Measurements from ENCODE around the gene ATIC. TPM values are rescaled to one million over a fixed set of nuclear protein-coding genes. Genes with fewer than 3 reads are reported as not detected.

ATIC gene
- total RNA-seq, 1 experiment from 2014 or later = 285 TPM

DNA sequence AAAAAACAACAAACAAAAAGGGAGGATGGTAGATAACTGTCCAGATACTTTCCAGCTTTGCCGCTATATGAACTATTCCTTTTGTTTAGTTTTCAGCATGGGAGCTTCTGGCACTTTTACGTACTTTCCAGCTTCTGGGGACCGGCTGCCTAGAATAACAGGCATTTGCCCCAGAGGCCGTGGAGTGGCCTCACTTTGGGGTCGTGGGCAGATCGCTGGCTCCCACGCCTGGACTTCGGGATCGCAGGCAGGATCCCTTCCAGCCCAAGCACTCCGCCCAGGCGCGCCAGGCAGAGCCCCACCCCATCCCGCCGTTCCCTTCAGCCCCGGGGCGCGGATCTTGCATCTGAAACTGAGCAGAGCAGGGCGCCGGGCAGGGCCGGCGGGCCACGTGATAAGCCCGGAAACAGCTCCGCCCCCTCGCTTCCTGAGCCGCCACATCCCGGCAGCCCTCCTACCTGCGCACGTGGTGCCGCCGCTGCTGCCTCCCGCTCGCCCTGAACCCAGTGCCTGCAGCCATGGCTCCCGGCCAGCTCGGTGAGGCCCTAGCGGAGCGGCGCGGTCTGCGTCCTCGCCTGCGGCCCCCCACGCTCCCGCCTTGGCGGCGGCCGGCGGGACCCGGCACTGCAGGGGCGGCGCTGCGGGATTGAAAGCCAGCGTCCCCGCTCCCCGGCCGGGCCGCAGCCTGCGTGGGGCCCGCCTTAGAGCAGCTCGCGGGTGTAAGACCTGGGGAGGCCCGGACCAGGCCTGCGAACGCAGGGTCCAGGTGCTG lies at the start of gene ATIC (continued):
- no peak for TF ChIP-seq EMX1 (CRISPR knock-in tag; IDR thresholded peaks at IDR 0.05)
- peak; percentile 91 for TF ChIP-seq MYBL2 (CRISPR knock-in tag; IDR thresholded peaks at IDR 0.05)
- TF ChIP-seq, protein P1, sequence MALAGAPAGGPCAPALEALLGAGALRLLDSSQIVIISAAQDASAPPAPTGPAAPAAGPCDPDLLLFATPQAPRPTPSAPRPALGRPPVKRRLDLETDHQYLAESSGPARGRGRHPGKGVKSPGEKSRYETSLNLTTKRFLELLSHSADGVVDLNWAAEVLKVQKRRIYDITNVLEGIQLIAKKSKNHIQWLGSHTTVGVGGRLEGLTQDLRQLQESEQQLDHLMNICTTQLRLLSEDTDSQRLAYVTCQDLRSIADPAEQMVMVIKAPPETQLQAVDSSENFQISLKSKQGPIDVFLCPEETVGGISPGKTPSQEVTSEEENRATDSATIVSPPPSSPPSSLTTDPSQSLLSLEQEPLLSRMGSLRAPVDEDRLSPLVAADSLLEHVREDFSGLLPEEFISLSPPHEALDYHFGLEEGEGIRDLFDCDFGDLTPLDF (CRISPR knock-in tag; IDR thresholded peaks at IDR 0.05) = no peak; the same call in 1 of the 2 replicates
- peak; percentile 79; the same call in 1 of the 2 replicates for TF ChIP-seq NR3C1 (CRISPR knock-in tag; conservative IDR thresholded peaks at IDR 0.05; ENCODE audit: low read depth)
- TF ChIP-seq, protein P2, sequence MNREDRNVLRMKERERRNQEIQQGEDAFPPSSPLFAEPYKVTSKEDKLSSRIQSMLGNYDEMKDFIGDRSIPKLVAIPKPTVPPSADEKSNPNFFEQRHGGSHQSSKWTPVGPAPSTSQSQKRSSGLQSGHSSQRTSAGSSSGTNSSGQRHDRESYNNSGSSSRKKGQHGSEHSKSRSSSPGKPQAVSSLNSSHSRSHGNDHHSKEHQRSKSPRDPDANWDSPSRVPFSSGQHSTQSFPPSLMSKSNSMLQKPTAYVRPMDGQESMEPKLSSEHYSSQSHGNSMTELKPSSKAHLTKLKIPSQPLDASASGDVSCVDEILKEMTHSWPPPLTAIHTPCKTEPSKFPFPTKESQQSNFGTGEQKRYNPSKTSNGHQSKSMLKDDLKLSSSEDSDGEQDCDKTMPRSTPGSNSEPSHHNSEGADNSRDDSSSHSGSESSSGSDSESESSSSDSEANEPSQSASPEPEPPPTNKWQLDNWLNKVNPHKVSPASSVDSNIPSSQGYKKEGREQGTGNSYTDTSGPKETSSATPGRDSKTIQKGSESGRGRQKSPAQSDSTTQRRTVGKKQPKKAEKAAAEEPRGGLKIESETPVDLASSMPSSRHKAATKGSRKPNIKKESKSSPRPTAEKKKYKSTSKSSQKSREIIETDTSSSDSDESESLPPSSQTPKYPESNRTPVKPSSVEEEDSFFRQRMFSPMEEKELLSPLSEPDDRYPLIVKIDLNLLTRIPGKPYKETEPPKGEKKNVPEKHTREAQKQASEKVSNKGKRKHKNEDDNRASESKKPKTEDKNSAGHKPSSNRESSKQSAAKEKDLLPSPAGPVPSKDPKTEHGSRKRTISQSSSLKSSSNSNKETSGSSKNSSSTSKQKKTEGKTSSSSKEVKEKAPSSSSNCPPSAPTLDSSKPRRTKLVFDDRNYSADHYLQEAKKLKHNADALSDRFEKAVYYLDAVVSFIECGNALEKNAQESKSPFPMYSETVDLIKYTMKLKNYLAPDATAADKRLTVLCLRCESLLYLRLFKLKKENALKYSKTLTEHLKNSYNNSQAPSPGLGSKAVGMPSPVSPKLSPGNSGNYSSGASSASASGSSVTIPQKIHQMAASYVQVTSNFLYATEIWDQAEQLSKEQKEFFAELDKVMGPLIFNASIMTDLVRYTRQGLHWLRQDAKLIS (CRISPR knock-in tag; IDR thresholded peaks at IDR 0.05; ENCODE audit: borderline replicate concordance) = peak; percentile 72; the same call in 1 of the 2 replicates
- TF ChIP-seq CREB1 (CRISPR knock-in tag; IDR thresholded peaks at IDR 0.05) = peak; percentile 78; the same call in 1 of the 2 replicates
- no peak for TF ChIP-seq PRRX2 (CRISPR knock-in tag; IDR thresholded peaks at IDR 0.05)
- TF ChIP-seq, protein P3, sequence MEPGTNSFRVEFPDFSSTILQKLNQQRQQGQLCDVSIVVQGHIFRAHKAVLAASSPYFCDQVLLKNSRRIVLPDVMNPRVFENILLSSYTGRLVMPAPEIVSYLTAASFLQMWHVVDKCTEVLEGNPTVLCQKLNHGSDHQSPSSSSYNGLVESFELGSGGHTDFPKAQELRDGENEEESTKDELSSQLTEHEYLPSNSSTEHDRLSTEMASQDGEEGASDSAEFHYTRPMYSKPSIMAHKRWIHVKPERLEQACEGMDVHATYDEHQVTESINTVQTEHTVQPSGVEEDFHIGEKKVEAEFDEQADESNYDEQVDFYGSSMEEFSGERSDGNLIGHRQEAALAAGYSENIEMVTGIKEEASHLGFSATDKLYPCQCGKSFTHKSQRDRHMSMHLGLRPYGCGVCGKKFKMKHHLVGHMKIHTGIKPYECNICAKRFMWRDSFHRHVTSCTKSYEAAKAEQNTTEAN (CRISPR knock-in tag; IDR thresholded peaks at IDR 0.05) = peak; percentile 92
- TF ChIP-seq SP1 (CRISPR knock-in tag; conservative IDR thresholded peaks at IDR 0.05) = peak; percentile 90
- TF ChIP-seq, protein P4, sequence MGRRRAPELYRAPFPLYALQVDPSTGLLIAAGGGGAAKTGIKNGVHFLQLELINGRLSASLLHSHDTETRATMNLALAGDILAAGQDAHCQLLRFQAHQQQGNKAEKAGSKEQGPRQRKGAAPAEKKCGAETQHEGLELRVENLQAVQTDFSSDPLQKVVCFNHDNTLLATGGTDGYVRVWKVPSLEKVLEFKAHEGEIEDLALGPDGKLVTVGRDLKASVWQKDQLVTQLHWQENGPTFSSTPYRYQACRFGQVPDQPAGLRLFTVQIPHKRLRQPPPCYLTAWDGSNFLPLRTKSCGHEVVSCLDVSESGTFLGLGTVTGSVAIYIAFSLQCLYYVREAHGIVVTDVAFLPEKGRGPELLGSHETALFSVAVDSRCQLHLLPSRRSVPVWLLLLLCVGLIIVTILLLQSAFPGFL (CRISPR knock-in tag; IDR thresholded peaks at IDR 0.05; ENCODE audit: borderline replicate concordance) = peak; percentile 89; the same call in 1 of the 2 replicates
- TF ChIP-seq CBFB (CRISPR knock-in tag; IDR thresholded peaks at IDR 0.05; ENCODE audit: low read depth) = peak; percentile 92; the same call in 1 of the 2 replicates
- peak; percentile 96 for TF ChIP-seq ETV6 (CRISPR knock-in tag; IDR thresholded peaks at IDR 0.05)
- TF ChIP-seq, protein P5, sequence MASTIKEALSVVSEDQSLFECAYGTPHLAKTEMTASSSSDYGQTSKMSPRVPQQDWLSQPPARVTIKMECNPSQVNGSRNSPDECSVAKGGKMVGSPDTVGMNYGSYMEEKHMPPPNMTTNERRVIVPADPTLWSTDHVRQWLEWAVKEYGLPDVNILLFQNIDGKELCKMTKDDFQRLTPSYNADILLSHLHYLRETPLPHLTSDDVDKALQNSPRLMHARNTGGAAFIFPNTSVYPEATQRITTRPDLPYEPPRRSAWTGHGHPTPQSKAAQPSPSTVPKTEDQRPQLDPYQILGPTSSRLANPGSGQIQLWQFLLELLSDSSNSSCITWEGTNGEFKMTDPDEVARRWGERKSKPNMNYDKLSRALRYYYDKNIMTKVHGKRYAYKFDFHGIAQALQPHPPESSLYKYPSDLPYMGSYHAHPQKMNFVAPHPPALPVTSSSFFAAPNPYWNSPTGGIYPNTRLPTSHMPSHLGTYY (CRISPR knock-in tag; IDR thresholded peaks at IDR 0.05) = no peak
- TF ChIP-seq, protein P6, sequence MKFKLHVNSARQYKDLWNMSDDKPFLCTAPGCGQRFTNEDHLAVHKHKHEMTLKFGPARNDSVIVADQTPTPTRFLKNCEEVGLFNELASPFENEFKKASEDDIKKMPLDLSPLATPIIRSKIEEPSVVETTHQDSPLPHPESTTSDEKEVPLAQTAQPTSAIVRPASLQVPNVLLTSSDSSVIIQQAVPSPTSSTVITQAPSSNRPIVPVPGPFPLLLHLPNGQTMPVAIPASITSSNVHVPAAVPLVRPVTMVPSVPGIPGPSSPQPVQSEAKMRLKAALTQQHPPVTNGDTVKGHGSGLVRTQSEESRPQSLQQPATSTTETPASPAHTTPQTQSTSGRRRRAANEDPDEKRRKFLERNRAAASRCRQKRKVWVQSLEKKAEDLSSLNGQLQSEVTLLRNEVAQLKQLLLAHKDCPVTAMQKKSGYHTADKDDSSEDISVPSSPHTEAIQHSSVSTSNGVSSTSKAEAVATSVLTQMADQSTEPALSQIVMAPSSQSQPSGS (CRISPR knock-in tag; IDR thresholded peaks at IDR 0.05; ENCODE audit: borderline replicate concordance, low read depth) = no peak; the same call in 1 of the 2 replicates
- TF ChIP-seq, protein P7, sequence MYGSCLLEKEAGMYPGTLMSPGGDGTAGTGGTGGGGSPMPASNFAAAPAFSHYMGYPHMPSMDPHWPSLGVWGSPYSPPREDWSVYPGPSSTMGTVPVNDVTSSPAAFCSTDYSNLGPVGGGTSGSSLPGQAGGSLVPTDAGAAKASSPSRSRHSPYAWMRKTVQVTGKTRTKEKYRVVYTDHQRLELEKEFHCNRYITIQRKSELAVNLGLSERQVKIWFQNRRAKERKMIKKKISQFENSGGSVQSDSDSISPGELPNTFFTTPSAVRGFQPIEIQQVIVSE (CRISPR knock-in tag; IDR thresholded peaks at IDR 0.05; ENCODE audit: borderline replicate concordance) = no peak
- TF ChIP-seq, protein P8, sequence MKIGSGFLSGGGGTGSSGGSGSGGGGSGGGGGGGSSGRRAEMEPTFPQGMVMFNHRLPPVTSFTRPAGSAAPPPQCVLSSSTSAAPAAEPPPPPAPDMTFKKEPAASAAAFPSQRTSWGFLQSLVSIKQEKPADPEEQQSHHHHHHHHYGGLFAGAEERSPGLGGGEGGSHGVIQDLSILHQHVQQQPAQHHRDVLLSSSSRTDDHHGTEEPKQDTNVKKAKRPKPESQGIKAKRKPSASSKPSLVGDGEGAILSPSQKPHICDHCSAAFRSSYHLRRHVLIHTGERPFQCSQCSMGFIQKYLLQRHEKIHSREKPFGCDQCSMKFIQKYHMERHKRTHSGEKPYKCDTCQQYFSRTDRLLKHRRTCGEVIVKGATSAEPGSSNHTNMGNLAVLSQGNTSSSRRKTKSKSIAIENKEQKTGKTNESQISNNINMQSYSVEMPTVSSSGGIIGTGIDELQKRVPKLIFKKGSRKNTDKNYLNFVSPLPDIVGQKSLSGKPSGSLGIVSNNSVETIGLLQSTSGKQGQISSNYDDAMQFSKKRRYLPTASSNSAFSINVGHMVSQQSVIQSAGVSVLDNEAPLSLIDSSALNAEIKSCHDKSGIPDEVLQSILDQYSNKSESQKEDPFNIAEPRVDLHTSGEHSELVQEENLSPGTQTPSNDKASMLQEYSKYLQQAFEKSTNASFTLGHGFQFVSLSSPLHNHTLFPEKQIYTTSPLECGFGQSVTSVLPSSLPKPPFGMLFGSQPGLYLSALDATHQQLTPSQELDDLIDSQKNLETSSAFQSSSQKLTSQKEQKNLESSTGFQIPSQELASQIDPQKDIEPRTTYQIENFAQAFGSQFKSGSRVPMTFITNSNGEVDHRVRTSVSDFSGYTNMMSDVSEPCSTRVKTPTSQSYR (CRISPR knock-in tag; IDR thresholded peaks at IDR 0.05) = peak; percentile 80
- no peak for TF ChIP-seq SOX15 (CRISPR knock-in tag; IDR thresholded peaks at IDR 0.05)
- peak; percentile 77; the same call in 1 of the 2 replicates for TF ChIP-seq RELA (CRISPR knock-in tag; IDR thresholded peaks at IDR 0.05; ENCODE audit: borderline replicate concordance)
- TF ChIP-seq, protein P9, sequence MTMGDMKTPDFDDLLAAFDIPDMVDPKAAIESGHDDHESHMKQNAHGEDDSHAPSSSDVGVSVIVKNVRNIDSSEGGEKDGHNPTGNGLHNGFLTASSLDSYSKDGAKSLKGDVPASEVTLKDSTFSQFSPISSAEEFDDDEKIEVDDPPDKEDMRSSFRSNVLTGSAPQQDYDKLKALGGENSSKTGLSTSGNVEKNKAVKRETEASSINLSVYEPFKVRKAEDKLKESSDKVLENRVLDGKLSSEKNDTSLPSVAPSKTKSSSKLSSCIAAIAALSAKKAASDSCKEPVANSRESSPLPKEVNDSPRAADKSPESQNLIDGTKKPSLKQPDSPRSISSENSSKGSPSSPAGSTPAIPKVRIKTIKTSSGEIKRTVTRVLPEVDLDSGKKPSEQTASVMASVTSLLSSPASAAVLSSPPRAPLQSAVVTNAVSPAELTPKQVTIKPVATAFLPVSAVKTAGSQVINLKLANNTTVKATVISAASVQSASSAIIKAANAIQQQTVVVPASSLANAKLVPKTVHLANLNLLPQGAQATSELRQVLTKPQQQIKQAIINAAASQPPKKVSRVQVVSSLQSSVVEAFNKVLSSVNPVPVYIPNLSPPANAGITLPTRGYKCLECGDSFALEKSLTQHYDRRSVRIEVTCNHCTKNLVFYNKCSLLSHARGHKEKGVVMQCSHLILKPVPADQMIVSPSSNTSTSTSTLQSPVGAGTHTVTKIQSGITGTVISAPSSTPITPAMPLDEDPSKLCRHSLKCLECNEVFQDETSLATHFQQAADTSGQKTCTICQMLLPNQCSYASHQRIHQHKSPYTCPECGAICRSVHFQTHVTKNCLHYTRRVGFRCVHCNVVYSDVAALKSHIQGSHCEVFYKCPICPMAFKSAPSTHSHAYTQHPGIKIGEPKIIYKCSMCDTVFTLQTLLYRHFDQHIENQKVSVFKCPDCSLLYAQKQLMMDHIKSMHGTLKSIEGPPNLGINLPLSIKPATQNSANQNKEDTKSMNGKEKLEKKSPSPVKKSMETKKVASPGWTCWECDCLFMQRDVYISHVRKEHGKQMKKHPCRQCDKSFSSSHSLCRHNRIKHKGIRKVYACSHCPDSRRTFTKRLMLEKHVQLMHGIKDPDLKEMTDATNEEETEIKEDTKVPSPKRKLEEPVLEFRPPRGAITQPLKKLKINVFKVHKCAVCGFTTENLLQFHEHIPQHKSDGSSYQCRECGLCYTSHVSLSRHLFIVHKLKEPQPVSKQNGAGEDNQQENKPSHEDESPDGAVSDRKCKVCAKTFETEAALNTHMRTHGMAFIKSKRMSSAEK (CRISPR knock-in tag; IDR thresholded peaks at IDR 0.05; ENCODE audit: borderline replicate concordance) = no peak
